Measurements from ENCODE around the gene GATD1.

- TF ChIP-seq CTCF (IDR thresholded peaks at IDR 0.05), result no peak
- no peak for TF ChIP-seq POLR2A (IDR thresholded peaks at IDR 0.05)
These were observed 48.3 kb upstream of the GATD1 start for GRCh38 chr11:825366-826226.

All from esophagus squamous epithelium (tissue), 4 donors.